Middle frontal gyrus (tissue), 1 donor: Measurements from ENCODE around the gene PACS2.
"Not testable (repeated sequence)": the region's sequence is repeated elsewhere in the genome, so short reads cannot be mapped to it uniquely, and the experiment has no call there.

Experiments used
- DNase-seq: peaks from one replicate; pipeline ENCODE4 v3.0.0-alpha.2; 2015; ENCODE audit warnings: low spot score; ENCODE audit errors: extremely low spot score

PACS2 gene

GRCh38 chr14:105313381-105314286 is 914 bp upstream of the PACS2 start:
- no peak for DNase-seq

GRCh38 chr14:105315211-105315721 is 718 bp downstream of the PACS2 start:
- no peak for DNase-seq

- DNase-seq: no peak
These were observed 1.5 kb downstream of the PACS2 start for GRCh38 chr14:105315941-105316576.

- no peak for DNase-seq
These were observed 2.0 kb downstream of the PACS2 start for GRCh38 chr14:105316577-105316941.

GRCh38 chr14:105316968-105317510 is 2.5 kb downstream of the PACS2 start:
- no peak for DNase-seq

- no peak for DNase-seq
These were observed 3.0 kb downstream of the PACS2 start for GRCh38 chr14:105317546-105317945.

GRCh38 chr14:105322791-105323556 is 8.4 kb downstream of the PACS2 start:
- DNase-seq: no peak

GRCh38 chr14:105323663-105324062 is 9.1 kb downstream of the PACS2 start:
- DNase-seq: no peak

- no peak for DNase-seq
These were observed 9.7 kb downstream of the PACS2 start for GRCh38 chr14:105324080-105324778.

- DNase-seq: no peak
These were observed 10.3 kb downstream of the PACS2 start for GRCh38 chr14:105324871-105325270.

- no peak for DNase-seq
These were observed 10.8 kb downstream of the PACS2 start for GRCh38 chr14:105325303-105325702.

- DNase-seq: no peak
These were observed 11.4 kb downstream of the PACS2 start for GRCh38 chr14:105325716-105326567.

GRCh38 chr14:105326568-105326867 is 12.0 kb downstream of the PACS2 start:
- no peak for DNase-seq

GRCh38 chr14:105326891-105327694 is 12.5 kb downstream of the PACS2 start:
- no peak for DNase-seq

GRCh38 chr14:105327695-105328045 is 13.1 kb downstream of the PACS2 start:
- not testable (repeated sequence) for DNase-seq

GRCh38 chr14:105328070-105328677 is 13.6 kb downstream of the PACS2 start:
- DNase-seq: no peak

GRCh38 chr14:105328678-105329390 is 14.3 kb downstream of the PACS2 start:
- no peak for DNase-seq

- DNase-seq: no peak
These were observed 15.0 kb downstream of the PACS2 start for GRCh38 chr14:105329411-105330150.
